Liver (tissue), 3 donors: ENCODE data around the gene GRID1.

ENCODE experiments used
- ATF3 ChIP-seq: IDR thresholded peaks from 2 replicates; pipeline ENCODE4 v1.6.1; 2016; ENCODE audit warnings: antibody characterized with exemption
- CTCF ChIP-seq: fragments of 150-350 bp; IDR thresholded peaks from 2 replicates; pipeline ENCODE4 v1.5.1; 2017; ENCODE audit warnings: improper control_type of control experiment, low read depth, low read length; ENCODE audit not compliant: missing input control
- EGR1 ChIP-seq, 2 donors: IDR thresholded peaks; 2 replicates each; pipeline ENCODE4 v1.6.1; 2016 to 2018; ENCODE audit warnings: antibody characterized with exemption in 2 of 2, low read depth in 2 of 2
- FOXA1 ChIP-seq: IDR thresholded peaks from 2 replicates; pipeline ENCODE4 v1.6.1; 2016; ENCODE audit warnings: antibody characterized with exemption
- GABPA ChIP-seq, 2 donors: IDR thresholded peaks in 1 of 2; conservative IDR thresholded peaks in 1 of 2; 2 replicates each; pipeline ENCODE4 v1.6.1; 2016; ENCODE audit warnings: antibody characterized with exemption in 2 of 2, mild to moderate bottlenecking in 1 of 2, moderate library complexity in 1 of 2
- HNF4A ChIP-seq, 2 donors: conservative IDR thresholded peaks; 2 replicates each; pipeline ENCODE4 v1.6.1; 2016; ENCODE audit warnings: antibody characterized with exemption in 2 of 2, mild to moderate bottlenecking in 2 of 2
- JUND ChIP-seq, 2 donors: IDR thresholded peaks; 2 replicates each; pipeline ENCODE4 v1.6.1; 2016; ENCODE audit warnings: antibody characterized with exemption in 2 of 2
- MAX ChIP-seq: IDR thresholded peaks from 2 replicates; pipeline ENCODE4 v1.6.1; 2016; ENCODE audit warnings: antibody characterized with exemption
- REST ChIP-seq: IDR thresholded peaks from 2 replicates; pipeline ENCODE4 v1.6.1; 2016; ENCODE audit warnings: antibody characterized with exemption, mild to moderate bottlenecking
- RXRA ChIP-seq, 2 donors: IDR thresholded peaks; 2 replicates each; pipeline ENCODE4 v1.6.1; 2017 to 2018; ENCODE audit warnings: antibody characterized with exemption in 2 of 2, mild to moderate bottlenecking in 1 of 2
- SP1 ChIP-seq: IDR thresholded peaks from 2 replicates; pipeline ENCODE4 v1.6.1; 2018; ENCODE audit warnings: antibody characterized with exemption, mild to moderate bottlenecking
- TAF1 ChIP-seq: conservative IDR thresholded peaks from 2 replicates; pipeline ENCODE4 v1.6.1; 2016; ENCODE audit warnings: antibody characterized with exemption, mild to moderate bottlenecking
- YY1 ChIP-seq: IDR thresholded peaks from 2 replicates; pipeline ENCODE4 v1.6.1; 2016; ENCODE audit warnings: antibody characterized with exemption, mild to moderate bottlenecking
- ZBTB33 ChIP-seq: IDR thresholded peaks from 2 replicates; pipeline ENCODE4 v1.6.1; 2016; ENCODE audit warnings: antibody characterized with exemption
- donor health status: healthy.
- donor health status: healthy.

GRCh38 chr10:86303626-86304025 is 63.0 kb downstream of the GRID1 start:
- TF ChIP-seq REST, result no peak
- no peak for TF ChIP-seq CTCF
- TF ChIP-seq ZBTB33, result no peak
- no peak for TF ChIP-seq RXRA (IDR thresholded peaks at IDR 0.05)
- TF ChIP-seq FOXA1, result no peak
- no peak for TF ChIP-seq ATF3
- no peak for TF ChIP-seq SP1
- TF ChIP-seq MAX, result no peak
- TF ChIP-seq YY1, result no peak
- TF ChIP-seq GABPA (IDR thresholded peaks at IDR 0.05 in 1 of 2, conservative IDR thresholded peaks at IDR 0.05 in 1 of 2), result no peak
- no peak for TF ChIP-seq EGR1 (IDR thresholded peaks at IDR 0.05; ENCODE audit: low read depth in 2 of 2)
- TF ChIP-seq TAF1, result no peak
- TF ChIP-seq JUND (IDR thresholded peaks at IDR 0.05), result no peak
- TF ChIP-seq HNF4A (conservative IDR thresholded peaks at IDR 0.05), result no peak
